HG02678 (cell line): ENCODE results near the gene PAX4.

Experiments
- ATAC-seq: cut with Tn5 transposase; IDR thresholded peaks from one replicate; pipeline ENCODE4 v1.9.1; 2021; ENCODE audit warnings: mild to moderate bottlenecking, moderate library complexity; ENCODE audit not compliant: unreplicated experiment

PAX4 gene

GRCh38 chr7:127618042-127618441, at the start of gene PAX4:
PAX4 (minus strand) TSS chr7:127618142; CDS start chr7:127615928, 2,214 bp downstream.
- ATAC-seq = no peak

GRCh38 chr7:127667017-127667670, 49.2 kb upstream of the PAX4 start:
- peak; percentile 41 for ATAC-seq

GRCh38 chr7:127666602-127667001, 48.7 kb upstream of the PAX4 start:
- no peak for ATAC-seq

GRCh38 chr7:127665922-127666321, 48.0 kb upstream of the PAX4 start:
- ATAC-seq = no peak

- no peak for ATAC-seq
Measured at GRCh38 chr7:127658970-127659630, 41.2 kb upstream of the PAX4 start.

GRCh38 chr7:127657500-127657899, 39.6 kb upstream of the PAX4 start:
- no peak for ATAC-seq

GRCh38 chr7:127655720-127656119, 37.8 kb upstream of the PAX4 start:
- no peak for ATAC-seq

GRCh38 chr7:127654404-127655394, 36.8 kb upstream of the PAX4 start:
- no peak for ATAC-seq

- ATAC-seq = no peak
Measured at GRCh38 chr7:127653396-127653795, 35.5 kb upstream of the PAX4 start.

- ATAC-seq = no peak
Measured at GRCh38 chr7:127652333-127653248, 34.6 kb upstream of the PAX4 start.

GRCh38 chr7:127651556-127652332, 33.8 kb upstream of the PAX4 start, which contains the start of gene SND1:
SND1 (plus strand) TSS chr7:127652194; CDS start chr7:127652374, 180 bp downstream.
- ATAC-seq = peak; percentile 96

- no peak for ATAC-seq
Measured at GRCh38 chr7:127650847-127651555, 33.1 kb upstream of the PAX4 start.

- no peak for ATAC-seq
Measured at GRCh38 chr7:127648986-127649385, 31.0 kb upstream of the PAX4 start.

- ATAC-seq = no peak
Measured at GRCh38 chr7:127647636-127648035, 29.7 kb upstream of the PAX4 start.

- no peak for ATAC-seq
Measured at GRCh38 chr7:127644484-127644883, 26.5 kb upstream of the PAX4 start.

GRCh38 chr7:127638197-127638596, 20.3 kb upstream of the PAX4 start:
- ATAC-seq = no peak

- no peak for ATAC-seq
Measured at GRCh38 chr7:127635659-127636285, 17.8 kb upstream of the PAX4 start.

GRCh38 chr7:127632276-127632910, 14.5 kb upstream of the PAX4 start:
- no peak for ATAC-seq
